ENCODE measurements around the gene ARHGAP10. TPM values are rescaled to one million over a fixed set of nuclear protein-coding genes. Genes with fewer than 3 reads are reported as not detected.
A peak's percentile ranks its signal among the peaks of the same experiment; 100 is the strongest.

The ARHGAP10 gene
- total and polyA plus RNA-seq, 9 donors, result 26.9 to 41.6 (median 33.0) TPM

- H3K27ac ChIP-seq (ENCODE audit: low read length), result no peak overlapping the region
Measured at GRCh38 chr4:148103597-148104355, 371.9 kb downstream of the ARHGAP10 start.

GRCh38 chr4:148108766-148109165, 376.9 kb downstream of the ARHGAP10 start:
- Histone ChIP-seq H3K4me3 (ENCODE audit: low read length) (no peak overlapping the region), H3K36me3 (ENCODE audit: control insufficient read depth, insufficient read depth, low read length) (peaks cover 5% of the 10 kb centered on the region), H3K27ac (ENCODE audit: low read length) (peak overlapping the region; percentile 57), H3K4me1 (ENCODE audit: control insufficient read depth, insufficient read depth, low read length) (peaks cover 15% of the 10 kb centered on the region), H3K9me3 (replicated peaks; ENCODE audit: control insufficient read depth, low read depth, low read length) (peaks cover 2% of the 10 kb centered on the region), H3K27me3 (ENCODE audit: control insufficient read depth, insufficient read depth, low read length) (no peaks in the 10 kb centered on the region)
- 62% methylated on average over 4 of the region's 7 CpGs for WGBS (ENCODE audit: insufficient coverage)
- peak; percentile 61 for DNase-seq

More at GRCh38 chr4:148103597-148104355, 371.9 kb downstream of the ARHGAP10 start:
- Histone ChIP-seq H3K4me1 (ENCODE audit: control insufficient read depth, insufficient read depth, low read length) (peaks cover 7% of the 10 kb centered on the region), H3K4me3 (ENCODE audit: low read length) (no peak overlapping the region), H3K9me3 (replicated peaks; ENCODE audit: control insufficient read depth, low read depth, low read length) (peaks cover 2% of the 10 kb centered on the region), H3K27me3 (ENCODE audit: control insufficient read depth, insufficient read depth, low read length) (no peaks in the 10 kb centered on the region), H3K36me3 (ENCODE audit: control insufficient read depth, insufficient read depth, low read length) (peaks cover 6% of the 10 kb centered on the region)
- DNase-seq, result no peak
- WGBS (ENCODE audit: insufficient coverage), result 95% methylated on average over 6 of the region's 7 CpGs

GRCh38 chr4:148109216-148109615, 377.3 kb downstream of the ARHGAP10 start:
- no peak for DNase-seq
- WGBS (ENCODE audit: insufficient coverage), result no CpG with 5 or more reads among the region's 3 CpGs
- Histone ChIP-seq H3K4me3 (ENCODE audit: low read length) (no peak overlapping the region), H3K27me3 (ENCODE audit: control insufficient read depth, insufficient read depth, low read length) (no peaks in the 10 kb centered on the region), H3K27ac (ENCODE audit: low read length) (peak overlapping the region; percentile 57), H3K9me3 (replicated peaks; ENCODE audit: control insufficient read depth, low read depth, low read length) (peaks cover 2% of the 10 kb centered on the region), H3K36me3 (ENCODE audit: control insufficient read depth, insufficient read depth, low read length) (peaks cover 7% of the 10 kb centered on the region), H3K4me1 (ENCODE audit: control insufficient read depth, insufficient read depth, low read length) (peaks cover 15% of the 10 kb centered on the region)

- Histone ChIP-seq H3K36me3 (ENCODE audit: control insufficient read depth, insufficient read depth, low read length) (peaks cover 7% of the 10 kb centered on the region), H3K27me3 (ENCODE audit: control insufficient read depth, insufficient read depth, low read length) (no peaks in the 10 kb centered on the region), H3K9me3 (replicated peaks; ENCODE audit: control insufficient read depth, low read depth, low read length) (peaks cover 2% of the 10 kb centered on the region), H3K4me3 (ENCODE audit: low read length) (no peak overlapping the region), H3K4me1 (ENCODE audit: control insufficient read depth, insufficient read depth, low read length) (peaks cover 15% of the 10 kb centered on the region), H3K27ac (ENCODE audit: low read length) (no peak overlapping the region)
- DNase-seq, result no peak
- WGBS (ENCODE audit: insufficient coverage), result 90% methylated on average over 2 of the region's 3 CpGs
Measured at GRCh38 chr4:148110169-148110568, 378.3 kb downstream of the ARHGAP10 start.

GRCh38 chr4:148112231-148112982, 380.5 kb downstream of the ARHGAP10 start:
- Histone ChIP-seq H3K27ac (ENCODE audit: low read length) (no peak overlapping the region), H3K4me1 (ENCODE audit: control insufficient read depth, insufficient read depth, low read length) (peaks cover 22% of the 10 kb centered on the region), H3K27me3 (ENCODE audit: control insufficient read depth, insufficient read depth, low read length) (no peaks in the 10 kb centered on the region), H3K9me3 (replicated peaks; ENCODE audit: control insufficient read depth, low read depth, low read length) (no peaks in the 10 kb centered on the region), H3K36me3 (ENCODE audit: control insufficient read depth, insufficient read depth, low read length) (peaks cover 7% of the 10 kb centered on the region), H3K4me3 (ENCODE audit: low read length) (no peak overlapping the region)
- no CpG with 5 or more reads among the region's 4 CpGs for WGBS (ENCODE audit: insufficient coverage)
- no peak for DNase-seq

- Histone ChIP-seq H3K27ac (ENCODE audit: low read length) (no peak overlapping the region), H3K4me3 (ENCODE audit: low read length) (no peak overlapping the region), H3K4me1 (ENCODE audit: control insufficient read depth, insufficient read depth, low read length) (peaks cover 20% of the 10 kb centered on the region), H3K9me3 (replicated peaks; ENCODE audit: control insufficient read depth, low read depth, low read length) (no peaks in the 10 kb centered on the region), H3K36me3 (ENCODE audit: control insufficient read depth, insufficient read depth, low read length) (peaks cover 7% of the 10 kb centered on the region), H3K27me3 (ENCODE audit: control insufficient read depth, insufficient read depth, low read length) (no peaks in the 10 kb centered on the region)
- DNase-seq, result no peak
Measured at GRCh38 chr4:148114436-148114835, 382.5 kb downstream of the ARHGAP10 start.

GRCh38 chr4:148116264-148116663, 384.4 kb downstream of the ARHGAP10 start:
- Histone ChIP-seq H3K27ac (ENCODE audit: low read length) (no peak overlapping the region), H3K27me3 (ENCODE audit: control insufficient read depth, insufficient read depth, low read length) (no peaks in the 10 kb centered on the region), H3K36me3 (ENCODE audit: control insufficient read depth, insufficient read depth, low read length) (peaks cover 11% of the 10 kb centered on the region), H3K4me1 (ENCODE audit: control insufficient read depth, insufficient read depth, low read length) (peaks cover 19% of the 10 kb centered on the region), H3K4me3 (ENCODE audit: low read length) (no peak overlapping the region), H3K9me3 (replicated peaks; ENCODE audit: control insufficient read depth, low read depth, low read length) (no peaks in the 10 kb centered on the region)
- WGBS (ENCODE audit: insufficient coverage), result no CpG with 5 or more reads among the region's 2 CpGs
- peak; percentile 99 for DNase-seq

- H3K4me1 ChIP-seq (ENCODE audit: control insufficient read depth, insufficient read depth, low read length), result peaks cover 19% of the 10 kb centered on the region
- H3K4me3 ChIP-seq (ENCODE audit: low read length), result no peak overlapping the region
- H3K9me3 ChIP-seq (replicated peaks; ENCODE audit: control insufficient read depth, low read depth, low read length), result no peaks in the 10 kb centered on the region
- peaks cover 11% of the 10 kb centered on the region for H3K36me3 ChIP-seq (ENCODE audit: control insufficient read depth, insufficient read depth, low read length)
- no peak for DNase-seq
- no peak overlapping the region for H3K27ac ChIP-seq (ENCODE audit: low read length)
- WGBS (ENCODE audit: insufficient coverage), result 60% methylated on average over 3 of the region's 4 CpGs
- no peaks in the 10 kb centered on the region for H3K27me3 ChIP-seq (ENCODE audit: control insufficient read depth, insufficient read depth, low read length)
Measured at GRCh38 chr4:148116969-148117368, 385.1 kb downstream of the ARHGAP10 start.

GRCh38 chr4:148118179-148118578, 386.3 kb downstream of the ARHGAP10 start:
- peaks cover 11% of the 10 kb centered on the region for H3K36me3 ChIP-seq (ENCODE audit: control insufficient read depth, insufficient read depth, low read length)
- peak overlapping the region; percentile 70 for H3K27ac ChIP-seq (ENCODE audit: low read length)
- H3K4me3 ChIP-seq (ENCODE audit: low read length), result no peak overlapping the region
- no peak for DNase-seq
- peaks cover 5% of the 10 kb centered on the region for H3K9me3 ChIP-seq (replicated peaks; ENCODE audit: control insufficient read depth, low read depth, low read length)
- 97% methylated on average over 4 of the region's 4 CpGs for WGBS (ENCODE audit: insufficient coverage)
- H3K27me3 ChIP-seq (ENCODE audit: control insufficient read depth, insufficient read depth, low read length), result no peaks in the 10 kb centered on the region
- peaks cover 19% of the 10 kb centered on the region for H3K4me1 ChIP-seq (ENCODE audit: control insufficient read depth, insufficient read depth, low read length)

GRCh38 chr4:148118633-148119032, 386.7 kb downstream of the ARHGAP10 start:
- Histone ChIP-seq H3K27me3 (ENCODE audit: control insufficient read depth, insufficient read depth, low read length) (no peaks in the 10 kb centered on the region), H3K27ac (ENCODE audit: low read length) (peak overlapping the region; percentile 70), H3K36me3 (ENCODE audit: control insufficient read depth, insufficient read depth, low read length) (peaks cover 8% of the 10 kb centered on the region), H3K9me3 (replicated peaks; ENCODE audit: control insufficient read depth, low read depth, low read length) (peaks cover 9% of the 10 kb centered on the region), H3K4me1 (ENCODE audit: control insufficient read depth, insufficient read depth, low read length) (peaks cover 19% of the 10 kb centered on the region), H3K4me3 (ENCODE audit: low read length) (no peak overlapping the region)
- 70% methylated on average over 3 of the region's 3 CpGs for WGBS (ENCODE audit: insufficient coverage)
- DNase-seq, result peak; percentile 75
